H1 (cell line): ENCODE results near the gene CD4. TPM values are rescaled to one million over a fixed set of nuclear protein-coding genes. Genes with fewer than 3 reads are reported as not detected.

Experiments used
- CTCF ChIA-PET: fragments of 300-600 bp; sonication (Branson Sonifier 250); formaldehyde crosslinking; loops from one replicate; lab custom pipeline; 2021; ENCODE audit not compliant: partially characterized antibody; lab: Charles Lee
- POLR2A ChIA-PET: fragments of 300-600 bp; sonication (Branson Sonifier 250); formaldehyde crosslinking; loops from one replicate; lab custom pipeline; 2021; ENCODE audit warnings: inconsistent platforms; ENCODE audit not compliant: partially characterized antibody; lab: Charles Lee
- DNase-seq, 2 experiments: peaks; one replicate each; pipeline versions ENCODE4 v3.0.0 to v3.0.0-alpha.2; 2010 to 2022; ENCODE audit warnings: low spot score in 2 of 2, low read depth in 1 of 2, mixed read lengths in 1 of 2
- FAIRE-seq: peaks from 2 replicates; lab custom pipeline; 2011; peaks lifted over from hg19 to GRCh38; lab: Jason Lieb, UNC
- H2AFZ ChIP-seq: 2 replicates; pipeline ENCODE4 v1.8.1; 2012; ENCODE audit warnings: low read length, inconsistent platforms
- H2AK5ac ChIP-seq: 2 replicates; pipeline ENCODE4 v1.6.1; 2013; ENCODE audit warnings: low read depth, low read length
- H2BK120ac ChIP-seq: replicated peaks from 2 replicates; pipeline ENCODE3; 2013; ENCODE audit warnings: low read depth, low read length, inconsistent platforms
- H2BK12ac ChIP-seq: 2 replicates; pipeline ENCODE4 v1.6.1; 2013; ENCODE audit warnings: low read depth, low read length
- H2BK15ac ChIP-seq: 2 replicates; pipeline ENCODE4 v1.6.1; 2013; ENCODE audit warnings: low read length
- H2BK20ac ChIP-seq: 2 replicates; pipeline ENCODE4 v1.6.1; 2013; ENCODE audit warnings: low read length
- H2BK5ac ChIP-seq: 2 replicates; pipeline ENCODE4 v1.6.1; 2013; ENCODE audit warnings: low read depth, low read length
- H3K14ac ChIP-seq: 2 replicates; pipeline ENCODE4 v1.6.1; 2013; ENCODE audit warnings: inconsistent platforms; ENCODE audit not compliant: insufficient read length
- H3K18ac ChIP-seq: 2 replicates; pipeline ENCODE4 v1.6.1; 2013; ENCODE audit warnings: low read length; ENCODE audit errors: extremely low read depth
- H3K23ac ChIP-seq: 2 replicates; pipeline ENCODE4 v1.6.1; 2013; ENCODE audit warnings: inconsistent platforms; ENCODE audit not compliant: insufficient read length
- H3K23me2 ChIP-seq: 2 replicates; pipeline ENCODE4 v1.6.1; 2013; ENCODE audit warnings: low read depth, low read length
- H3K27ac ChIP-seq: 2 replicates; pipeline ENCODE4 v1.6.1; 2011; ENCODE audit warnings: low read depth, low read length, inconsistent platforms
- H3K27me3 ChIP-seq, 4 experiments: replicated peaks in 1 of 4; 1 replicate in 1 of 4; 2 replicates in 3 of 4; pipeline versions ENCODE4 v1.6.1 to v1.8.1; 2011 to 2013; ENCODE audit warnings: low read length in 3 of 4, mild to moderate bottlenecking in 3 of 4, inconsistent platforms in 2 of 4, mixed read lengths in 2 of 4, moderate library complexity in 1 of 4; ENCODE audit not compliant: control insufficient read depth in 3 of 4, insufficient read depth in 3 of 4; ENCODE audit errors: extremely low read depth in 1 of 4
- H3K36me3 ChIP-seq, 4 experiments: 2 replicates each; pipeline versions ENCODE4 v1.6.1 to v1.8.1; 2011 to 2013; ENCODE audit warnings: mild to moderate bottlenecking in 4 of 4, low read length in 3 of 4, moderate library complexity in 2 of 4, control low read depth in 1 of 4, inconsistent platforms in 1 of 4; ENCODE audit not compliant: insufficient read depth in 4 of 4, control insufficient read depth in 2 of 4
- H3K4ac ChIP-seq: replicated peaks from 2 replicates; pipeline ENCODE3; 2013; ENCODE audit warnings: low read length, low read depth, mixed read lengths, inconsistent platforms; ENCODE audit not compliant: insufficient read length
- H3K4me1 ChIP-seq, 4 experiments: replicated peaks in 1 of 4; 1 replicate in 1 of 4; 2 replicates in 3 of 4; pipeline versions ENCODE4 v1.6.1 to v1.8.1; 2011 to 2013; ENCODE audit warnings: low read length in 3 of 4, inconsistent platforms in 2 of 4, mixed read lengths in 1 of 4; ENCODE audit not compliant: insufficient read depth in 4 of 4, control insufficient read depth in 3 of 4
- H3K4me2 ChIP-seq, 2 experiments: 2 replicates each; pipeline versions ENCODE4 v1.6.1 to v1.8.1; 2011 to 2013; ENCODE audit warnings: low read depth in 2 of 2, low read length in 2 of 2, control low read depth in 1 of 2, inconsistent platforms in 1 of 2, mild to moderate bottlenecking in 1 of 2; ENCODE audit not compliant: insufficient read depth in 1 of 2
- H3K4me3 ChIP-seq, 4 experiments: fragments of 200-600, 300-600 bp in 1 of 4; sonication (generic), shearing (Covaris generic), sonication (Bioruptor Twin) in 1 of 4; 2 replicates each; pipeline versions ENCODE4 v1.5.1 to v1.8.1; 2011 to 2016; ENCODE audit warnings: low read length in 4 of 4, low read depth in 3 of 4, control low read depth in 2 of 4, inconsistent platforms in 2 of 4, mild to moderate bottlenecking in 2 of 4, mixed read lengths in 1 of 4, moderate library complexity in 1 of 4; ENCODE audit not compliant: insufficient read depth in 2 of 4; ENCODE audit errors: extremely low read depth in 1 of 4
- H3K56ac ChIP-seq: replicated peaks from 2 replicates; pipeline ENCODE3; 2013; ENCODE audit warnings: low read depth, mild to moderate bottlenecking, mixed read lengths, low read length, inconsistent platforms; ENCODE audit not compliant: insufficient read length
- H3K79me1 ChIP-seq: 2 replicates; pipeline ENCODE4 v1.6.1; 2013; ENCODE audit warnings: low read depth, low read length, control low read depth
- H3K79me2 ChIP-seq, 2 experiments: 2 replicates each; pipeline versions ENCODE4 v1.6.1 to v1.8.1; 2012 to 2013; ENCODE audit warnings: low read length in 2 of 2, mild to moderate bottlenecking in 2 of 2, inconsistent platforms in 1 of 2; ENCODE audit not compliant: insufficient read depth in 2 of 2, control insufficient read depth in 1 of 2
- H3K9ac ChIP-seq, 4 experiments: replicated peaks in 1 of 4; 1 replicate in 1 of 4; 2 replicates in 3 of 4; pipeline versions ENCODE4 v1.6.1 to v1.8.1; 2011 to 2013; ENCODE audit warnings: low read depth in 3 of 4, low read length in 3 of 4, control low read depth in 2 of 4, mild to moderate bottlenecking in 2 of 4, moderate library complexity in 2 of 4, inconsistent platforms in 1 of 4; ENCODE audit errors: extremely low read depth in 1 of 4
- H3K9me3 ChIP-seq, 2 experiments: 2 replicates each; pipeline versions ENCODE4 v1.6.1 to v1.8.1; 2012 to 2013; ENCODE audit warnings: mild to moderate bottlenecking in 2 of 2, moderate library complexity in 2 of 2, control low read depth in 1 of 2, inconsistent platforms in 1 of 2, low read depth in 1 of 2, low read length in 1 of 2, mixed read lengths in 1 of 2; ENCODE audit not compliant: insufficient read depth in 2 of 2
- H4K20me1 ChIP-seq, 2 experiments: replicated peaks in 1 of 2; 2 replicates each; pipeline versions ENCODE3 to v1.8.1; 2011 to 2013; ENCODE audit warnings: inconsistent platforms in 2 of 2, low read length in 2 of 2, mild to moderate bottlenecking in 1 of 2; ENCODE audit not compliant: insufficient read depth in 2 of 2, control insufficient read depth in 1 of 2
- H4K5ac ChIP-seq: 2 replicates; pipeline ENCODE4 v1.6.1; 2013; ENCODE audit warnings: low read length, low read depth, mixed read lengths, inconsistent platforms; ENCODE audit not compliant: insufficient read length
- H4K8ac ChIP-seq: 2 replicates; pipeline ENCODE4 v1.8.0; 2013; ENCODE audit warnings: mild to moderate bottlenecking, moderate library complexity, low read length, inconsistent platforms; ENCODE audit not compliant: insufficient read depth; ENCODE audit errors: extremely low read depth
- H4K91ac ChIP-seq: replicated peaks from 2 replicates; pipeline ENCODE3; 2013; ENCODE audit warnings: low read length, mixed read lengths, inconsistent platforms; ENCODE audit not compliant: insufficient read length
- RFX5 ChIP-seq: IDR thresholded peaks from 2 replicates; pipeline ENCODE4 v1.6.1; 2011; ENCODE audit warnings: low read depth, low read length, improper control_type of control experiment, borderline replicate concordance
- TAF1 ChIP-seq: IDR thresholded peaks from 2 replicates; pipeline ENCODE4 v1.6.1; 2011; ENCODE audit warnings: mild to moderate bottlenecking, low read depth, low read length
- WGBS, 2 experiments: shearing (Covaris generic) in 1 of 2; methylation state at CpG; one replicate each; pipeline versions ENCODE4 v1.1.6 to v1.1.7; 2013 to 2015; ENCODE audit warnings: low lambda C conversion rate in 2 of 2, mixed read lengths in 2 of 2, inconsistent platforms in 1 of 2, low coverage in 1 of 2, missing lambda C conversion rate in 1 of 2; ENCODE audit not compliant: insufficient replicate concordance in 2 of 2, insufficient coverage in 1 of 2, insufficient read length in 1 of 2; ENCODE audit errors: extremely low coverage in 1 of 2, missing lambda C conversion rate in 1 of 2; 5-methylcytosine and 5-hydroxymethylcytosine counted together
- polyA plus RNA-seq, 7 experiments: library from polyadenylated mRNA; depleted of rRNA in 3 of 7; stranded (reverse) in 5 of 7; unstranded in 2 of 7; fragments of >200 nt in 5 of 7; fragments of 200-250 nt in 2 of 7; gene quantifications; 1 replicate in 5 of 7; 2 replicates in 1 of 7; 4 replicates in 1 of 7; pipeline versions ENCODE4 v1.2.1 to v1.2.3, GENCODE V29; 2011 to 2013; ENCODE audit warnings: missing spikeins in 2 of 7, mixed read lengths in 2 of 7
- total RNA-seq: library from RNA; stranded (reverse); fragmentation: NEBNext Ultra II Directional; extraction: Animal tissue kit (Norgen Biotek cat#: 25700); gene quantifications from 2 replicates; pipeline ENCODE4 v1.2.1, GENCODE V29; 2021

Gene CD4
- total and polyA plus RNA-seq, 2 of the 8 experiments (the other 6 are each of a cell fraction or from before 2014, with no cell fraction given): 3.4 to 5.1 TPM

DNA sequence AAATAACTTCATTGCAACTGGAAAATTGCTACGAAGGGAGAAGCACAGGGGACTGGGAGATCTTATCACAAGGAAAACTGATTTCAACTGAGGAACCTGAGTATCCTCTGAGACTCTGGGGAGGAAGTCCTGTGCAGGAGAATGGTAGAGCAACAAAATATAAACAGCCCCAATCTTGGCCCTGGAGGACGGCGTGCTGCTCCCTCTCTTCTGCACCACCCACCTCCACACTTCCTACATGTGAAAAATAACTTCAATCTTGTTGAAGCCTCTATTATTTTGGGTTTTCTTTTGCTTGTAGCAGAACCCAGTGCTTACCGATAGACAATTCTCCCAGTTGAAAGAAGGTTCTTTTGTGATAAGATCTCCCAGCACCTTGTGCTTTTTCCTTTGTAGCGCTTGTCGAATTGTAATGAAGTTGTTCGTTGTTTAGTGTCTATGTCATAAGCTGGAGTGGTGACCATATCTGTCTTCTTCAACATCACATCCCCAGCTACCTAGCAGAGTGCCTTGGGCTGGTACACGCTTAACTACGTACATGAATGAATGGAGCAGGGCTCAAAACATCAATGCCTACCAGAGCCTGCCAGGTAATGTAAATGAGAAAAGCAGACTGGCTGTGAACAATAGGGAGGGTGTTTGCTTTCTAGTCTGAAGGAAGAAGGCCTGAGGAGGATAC is 2.8 kb upstream of the CD4 start:
- Histone ChIP-seq H3K36me3 (no peaks in the 10 kb centered on the region), H4K20me1 (no peaks in the 10 kb centered on the region), H2BK120ac (no peak overlapping the region), H3K23ac (no peak overlapping the region)
- TF ChIP-seq RFX5 (no peak), TAF1 (0 out of 2 replicates have a peak, but pooled peaks have one; percentile 15)
- TF ChIP-seq, all 59 proteins: peak for 1
- POLR2A ChIA-PET: interaction anchor here (0.6 to 1.7 kb wide), 6 partner anchors 8 to 283 kb away, joined by 3 to 5 read pairs (median 3); partner anchors contain the start of gene GPR162
- Histone ChIP-seq H2BK15ac (peak overlapping the region; percentile 62; the same call in 1 of the 2 replicates), H2AFZ (peak overlapping the region; percentile 31), H2BK5ac (0 out of 2 replicates have a peak overlapping the region, but pooled peaks have one; percentile 13), H3K27ac (no peak overlapping the region), H3K18ac (no peak overlapping the region; the same call in 1 of the 2 replicates), H3K27me3 (no peaks in the 10 kb centered on the region), H2BK12ac (no peak overlapping the region; the same call in 1 of the 2 replicates), H3K9me3 (no peaks in the 10 kb centered on the region), H3K56ac (no peak overlapping the region), H3K9ac (no peak overlapping the region), H3K4me3 (no peak overlapping the region), H3K4ac (no peak overlapping the region), H3K79me1 (no peaks in the 10 kb centered on the region), H3K4me1 (peaks cover 4 to 10% (median 6%) of the 10 kb centered on the region in 4 experiments; a peak in 6 of 7 replicates), H2BK20ac (peak overlapping the region; percentile 6; the same call in 1 of the 2 replicates), H3K4me2 (peak overlapping the region; percentile 4 to 6; a peak in 3 of 4 replicates), H4K5ac (no peak overlapping the region), H4K91ac (no peak overlapping the region), H3K14ac (no peak overlapping the region), H4K8ac (no peak overlapping the region), H2AK5ac (no peak overlapping the region), H3K23me2 (no peaks in the 10 kb centered on the region), H3K79me2 (no peaks in the 10 kb centered on the region)
- 65% methylated on average over 9 of the region's 9 CpGs; no CpG with 5 or more reads in 1 of the 2 experiments for WGBS, 2 experiments
- DNase-seq (no peak), FAIRE-seq (no peak)
- CTCF ChIA-PET: interaction anchor here (0.5 to 29.6 kb wide), 6 partner anchors 9 to 1162 kb away, joined by 3 to 532 read pairs (median 3); partner anchors contain the start of genes C1RL, GNB3, GPR162 and MLF2
